ENCODE data around the gene HACD2.

The HACD2 gene

DNA sequence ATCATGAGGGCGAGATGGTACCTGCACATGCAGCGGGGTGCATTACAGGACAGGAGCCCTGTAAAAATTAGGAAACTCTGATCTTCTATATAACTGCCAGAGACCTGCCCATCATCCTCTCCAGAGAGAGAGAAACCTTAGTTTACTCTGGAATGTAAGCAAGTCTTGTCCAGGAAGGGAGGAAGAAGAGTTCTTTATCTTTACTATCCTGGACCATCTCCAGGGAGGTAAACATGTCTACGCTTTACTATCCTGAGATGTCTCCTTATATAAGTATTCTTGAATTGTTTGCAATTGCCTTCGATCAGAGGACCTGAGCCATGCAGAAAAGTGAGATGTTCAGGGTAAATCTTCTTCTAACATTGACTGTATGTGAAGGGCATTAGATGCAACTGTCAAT, 12.7 kb upstream of the HACD2 start:
- Histone ChIP-seq H3K4me3 (no peak overlapping the region), H4K20me1 (no peaks in the 10 kb centered on the region), H3K9me3 (no peaks in the 10 kb centered on the region), H3K36me3 (peaks cover 8% of the 10 kb centered on the region), H3K27me3 (no peaks in the 10 kb centered on the region), H3K9ac (no peak overlapping the region), H3K27ac (no peak overlapping the region), H3K4me1 (no peaks in the 10 kb centered on the region), H3K4me2 (no peak overlapping the region)
- TF ChIP-seq Cebpa-rat (IDR thresholded peaks at IDR 0.05): no peak

- Histone ChIP-seq H3K4me2 (no peak overlapping the region; the same call in 1 of the 2 replicates), H3K27ac (no peak overlapping the region)
These were observed 10.7 kb upstream of the HACD2 start for GRCh38 chr3:123595396-123596180.

DNA sequence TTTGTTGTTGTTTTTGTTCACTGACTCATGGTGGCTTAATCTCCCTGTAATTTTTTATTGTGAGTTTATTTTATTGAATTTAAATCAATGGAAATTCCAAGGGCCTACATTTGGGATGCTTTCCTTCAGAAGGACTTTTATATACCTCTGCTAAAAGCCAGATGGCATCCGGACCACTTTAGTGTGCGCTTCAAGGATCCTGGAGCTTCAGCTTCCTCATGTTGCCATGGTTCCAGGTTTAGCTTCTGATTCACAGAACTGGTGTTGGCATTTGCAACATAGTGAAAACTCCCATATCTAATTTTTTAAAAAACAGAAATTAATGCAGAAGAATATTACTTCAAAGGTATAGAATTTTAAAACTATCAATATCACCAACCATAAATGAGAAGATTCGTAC, 8.5 kb upstream of the HACD2 start:
- H4K20me1 ChIP-seq: no peaks in the 10 kb centered on the region
- no peak overlapping the region for H3K4me2 ChIP-seq
- H3K9me3 ChIP-seq: peaks cover 41% of the 10 kb centered on the region
- H3K27ac ChIP-seq: no peak overlapping the region
- H3K4me1 ChIP-seq: no peaks in the 10 kb centered on the region
- H3K4me3 ChIP-seq: no peak overlapping the region
- no peak for TF ChIP-seq Cebpa-rat (IDR thresholded peaks at IDR 0.05)
- H3K27me3 ChIP-seq: no peaks in the 10 kb centered on the region
- peaks cover 40% of the 10 kb centered on the region for H3K36me3 ChIP-seq
- no peak overlapping the region for H3K9ac ChIP-seq

More at GRCh38 chr3:123595396-123596180, 10.7 kb upstream of the HACD2 start:
- H3K9me3 ChIP-seq: peaks cover 19% of the 10 kb centered on the region
- H3K4me1 ChIP-seq: no peaks in the 10 kb centered on the region
- H3K9ac ChIP-seq: no peak overlapping the region
- H3K36me3 ChIP-seq: peaks cover 25% of the 10 kb centered on the region
- H4K20me1 ChIP-seq: no peaks in the 10 kb centered on the region
- H3K27me3 ChIP-seq: no peaks in the 10 kb centered on the region
- no peak for TF ChIP-seq Cebpa-rat (IDR thresholded peaks at IDR 0.05)
- H3K4me3 ChIP-seq: no peak overlapping the region

- H3K27me3 ChIP-seq: no peaks in the 10 kb centered on the region
- H3K4me1 ChIP-seq: peaks cover 9% of the 10 kb centered on the region
- no peak for TF ChIP-seq Cebpa-rat (IDR thresholded peaks at IDR 0.05)
- H3K27ac ChIP-seq: no peak overlapping the region
- peak overlapping the region; percentile 40 for H3K4me3 ChIP-seq
- H3K4me2 ChIP-seq: no peak overlapping the region
- no peaks in the 10 kb centered on the region for H4K20me1 ChIP-seq
- H3K36me3 ChIP-seq: peaks cover 50% of the 10 kb centered on the region
- no peak overlapping the region for H3K9ac ChIP-seq
- H3K9me3 ChIP-seq: peaks cover 58% of the 10 kb centered on the region
These were observed 6.0 kb upstream of the HACD2 start for GRCh38 chr3:123590685-123591450.

DNA sequence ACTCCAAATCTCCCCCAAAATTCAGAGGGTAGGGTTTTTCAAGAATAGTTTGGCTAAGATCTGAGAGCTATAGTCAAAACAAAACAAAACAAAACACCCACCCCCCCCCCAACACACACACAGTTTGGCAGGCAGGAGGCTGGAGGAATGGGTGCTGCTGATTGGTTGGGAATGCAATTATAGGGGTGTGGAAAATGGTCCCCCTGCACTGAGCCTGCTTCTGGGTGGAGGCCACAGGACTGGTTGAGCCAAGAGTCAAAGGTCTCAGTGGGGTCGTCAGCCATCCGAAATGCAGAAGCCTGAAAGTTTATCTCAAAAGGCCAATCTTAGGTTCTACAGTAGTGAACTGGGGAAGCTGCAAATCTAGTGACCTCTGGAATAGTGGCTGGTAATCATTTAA, 2.5 kb upstream of the HACD2 start:
- Histone ChIP-seq H3K4me3 (no peak overlapping the region), H3K4me2 (no peak overlapping the region), H3K4me1 (peaks cover 26% of the 10 kb centered on the region), H3K27ac (no peak overlapping the region), H3K27me3 (no peaks in the 10 kb centered on the region), H4K20me1 (no peaks in the 10 kb centered on the region), H3K9ac (no peak overlapping the region), H3K36me3 (peaks cover 50% of the 10 kb centered on the region), H3K9me3 (peaks cover 58% of the 10 kb centered on the region)
- TF ChIP-seq Cebpa-rat (IDR thresholded peaks at IDR 0.05): no peak

- peak overlapping the region; percentile 89 for H3K4me2 ChIP-seq
- H3K9ac ChIP-seq: no peak overlapping the region
- no peaks in the 10 kb centered on the region for H3K27me3 ChIP-seq
- TF ChIP-seq Cebpa-rat (IDR thresholded peaks at IDR 0.05): no peak
- H3K4me1 ChIP-seq: peaks cover 30% of the 10 kb centered on the region
- H4K20me1 ChIP-seq: no peaks in the 10 kb centered on the region
- peaks cover 53% of the 10 kb centered on the region for H3K9me3 ChIP-seq
- H3K36me3 ChIP-seq: peaks cover 46% of the 10 kb centered on the region
- no peak overlapping the region for H3K4me3 ChIP-seq
- no peak overlapping the region for H3K27ac ChIP-seq
These were observed 2.1 kb upstream of the HACD2 start for GRCh38 chr3:123586968-123587367.

DNA sequence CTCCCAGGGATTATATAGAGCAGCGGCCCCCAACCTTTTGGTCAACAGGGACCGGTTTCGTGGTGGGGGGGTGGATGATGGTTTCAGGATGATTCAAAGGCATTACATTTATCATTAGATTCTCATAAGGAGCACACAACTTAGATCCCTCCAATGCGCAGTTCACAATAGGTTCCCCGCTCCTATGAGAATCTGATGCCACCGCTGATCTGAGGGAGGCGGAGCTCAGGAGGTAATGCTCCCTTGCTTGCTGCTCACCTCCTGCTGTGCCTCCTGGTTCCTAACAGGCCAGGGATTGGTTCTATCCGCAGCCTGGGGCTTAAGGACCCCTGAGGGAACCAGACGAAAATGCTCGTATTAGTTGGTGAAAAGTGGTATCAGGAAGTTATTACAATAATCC, 1.3 kb upstream of the HACD2 start:
- H3K36me3 ChIP-seq: peaks cover 45% of the 10 kb centered on the region
- peak overlapping the region; percentile 89 for H3K4me2 ChIP-seq
- no peak for TF ChIP-seq Cebpa-rat (IDR thresholded peaks at IDR 0.05)
- peak overlapping the region; percentile 83 for H3K9ac ChIP-seq
- H3K27ac ChIP-seq: peak overlapping the region; percentile 88
- H3K9me3 ChIP-seq: peaks cover 45% of the 10 kb centered on the region
- H3K27me3 ChIP-seq: no peaks in the 10 kb centered on the region
- peaks cover 30% of the 10 kb centered on the region for H3K4me1 ChIP-seq
- H4K20me1 ChIP-seq: no peaks in the 10 kb centered on the region
- peak overlapping the region; percentile 92 for H3K4me3 ChIP-seq

GRCh38 chr3:123584284-123584987, 417 bp downstream of the HACD2 start:
- Histone ChIP-seq H3K27me3 (no peaks in the 10 kb centered on the region), H3K36me3 (peaks cover 45% of the 10 kb centered on the region), H3K4me2 (peak overlapping the region; percentile 89), H4K20me1 (no peaks in the 10 kb centered on the region), H3K9me3 (peaks cover 28% of the 10 kb centered on the region), H3K4me3 (peak overlapping the region; percentile 92), H3K9ac (peak overlapping the region; percentile 83), H3K27ac (peak overlapping the region; percentile 88), H3K4me1 (peaks cover 30% of the 10 kb centered on the region)
- no peak for TF ChIP-seq Cebpa-rat (IDR thresholded peaks at IDR 0.05)

DNA sequence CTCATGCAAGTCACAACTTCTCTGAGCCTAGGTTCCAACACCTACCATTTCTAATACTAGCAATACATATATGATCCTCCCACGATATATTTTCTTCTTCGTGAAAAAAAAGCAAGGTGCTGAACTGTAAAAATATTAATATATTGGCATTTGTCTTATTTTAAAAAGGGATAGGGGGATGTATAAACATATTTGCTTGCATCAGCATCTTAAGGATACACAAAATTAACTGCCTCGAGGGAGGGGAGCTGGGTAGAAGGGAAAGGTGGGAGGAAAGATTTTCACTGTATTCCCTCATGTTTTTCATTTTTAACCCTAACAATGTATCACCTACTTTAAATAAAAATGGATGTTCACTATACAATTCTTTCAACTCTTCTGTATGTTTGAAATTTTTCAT, 1.3 kb downstream of the HACD2 start:
- peak overlapping the region; percentile 89 for H3K4me2 ChIP-seq
- H3K9me3 ChIP-seq: peaks cover 19% of the 10 kb centered on the region
- peak overlapping the region; percentile 92 for H3K4me3 ChIP-seq
- no peak overlapping the region for H3K27ac ChIP-seq
- no peak for TF ChIP-seq Cebpa-rat (IDR thresholded peaks at IDR 0.05)
- peaks cover 30% of the 10 kb centered on the region for H3K4me1 ChIP-seq
- H4K20me1 ChIP-seq: no peaks in the 10 kb centered on the region
- no peak overlapping the region for H3K9ac ChIP-seq
- H3K27me3 ChIP-seq: no peaks in the 10 kb centered on the region
- H3K36me3 ChIP-seq: peaks cover 45% of the 10 kb centered on the region

All from BLaER1 (cell line).